ENCODE data around the gene HNRNPLL. TPM values are rescaled to one million over a fixed set of nuclear protein-coding genes. Genes with fewer than 3 reads are reported as not detected.

HNRNPLL gene
- total RNA-seq, 1 experiment from 2014 or later: 43.2 TPM

GRCh38 chr2:38580115-38580636 is 22.6 kb downstream of the HNRNPLL start:
- Histone ChIP-seq H3K9ac (ENCODE audit: low read length) (no peak overlapping the region), H3K27me3 (ENCODE audit: insufficient read depth, low read length) (no peaks in the 10 kb centered on the region), H3K4me3 (replicated peaks in 1 of 2; ENCODE audit: low read depth in 1 of 2, low read length in 2 of 2) (no peak overlapping the region), H3K4me2 (ENCODE audit: low read length) (no peak overlapping the region), H2AFZ (ENCODE audit: low read depth, low read length, poor library complexity, severe bottlenecking) (no peak overlapping the region), H3K9me3 (ENCODE audit: control insufficient read depth in 1 of 2, insufficient read depth in 1 of 2, low read depth in 1 of 2, low read length in 2 of 2) (no peaks in the 10 kb centered on the region), H3K4me1 (ENCODE audit: control insufficient read depth in 1 of 2, insufficient read depth in 2 of 2, low read length in 2 of 2) (peaks cover 6% of the 10 kb centered on the region in 2 experiments; a peak in 3 of 4 replicates), H3K9me2 (ENCODE audit: insufficient read depth) (no peaks in the 10 kb centered on the region), H4K20me1 (ENCODE audit: insufficient read depth) (no peaks in the 10 kb centered on the region), H3K36me3 (ENCODE audit: control insufficient read depth in 1 of 2, insufficient read depth in 2 of 2, low read length in 2 of 2) (peaks cover 6 to 9% of the 10 kb centered on the region in 2 experiments; a peak in 3 of 4 replicates), H3K27ac (ENCODE audit: low read depth, low read length) (no peak overlapping the region), H3K79me2 (ENCODE audit: insufficient read depth, low read length) (no peaks in the 10 kb centered on the region)
- BruUV-seq (replicated peaks): no TSS peak
- no peak for ATAC-seq
- TF ChIP-seq RAD21 (IDR thresholded peaks at IDR 0.05; ENCODE audit: low read depth) (no peak), REST (IDR thresholded peaks at IDR 0.05; ENCODE audit: low read depth) (no peak), POLR2AphosphoS5 (IDR thresholded peaks at IDR 0.05; ENCODE audit: low read depth, low read length) (no peak), EZH2 (IDR thresholded peaks at IDR 0.05) (no peak), SIN3A (IDR thresholded peaks at IDR 0.05; ENCODE audit: low read depth) (no peak), YY1 (IDR thresholded peaks at IDR 0.05; ENCODE audit: extremely low read depth, insufficient replicate concordance, low read depth, low read length) (no peak), SP1 (IDR thresholded peaks at IDR 0.05; ENCODE audit: low read depth) (no peak), POLR2A (IDR thresholded peaks at IDR 0.05; ENCODE audit: borderline replicate concordance, extremely low read depth, insufficient read depth, insufficient read length) (no peak)
- TF ChIP-seq, protein P1, sequence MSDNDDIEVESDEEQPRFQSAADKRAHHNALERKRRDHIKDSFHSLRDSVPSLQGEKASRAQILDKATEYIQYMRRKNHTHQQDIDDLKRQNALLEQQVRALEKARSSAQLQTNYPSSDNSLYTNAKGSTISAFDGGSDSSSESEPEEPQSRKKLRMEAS (IDR thresholded peaks at IDR 0.05): no peak
- TF ChIP-seq, protein P2, sequence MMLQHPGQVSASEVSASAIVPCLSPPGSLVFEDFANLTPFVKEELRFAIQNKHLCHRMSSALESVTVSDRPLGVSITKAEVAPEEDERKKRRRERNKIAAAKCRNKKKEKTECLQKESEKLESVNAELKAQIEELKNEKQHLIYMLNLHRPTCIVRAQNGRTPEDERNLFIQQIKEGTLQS (IDR thresholded peaks at IDR 0.05): no peak
- intact Hi-C loops (cut with micrococcal nuclease): loop anchor here (2.0 to 5.0 kb wide), 4 partner anchors 147 to 263 kb away; no protein-coding TSS in a partner anchor
- CTCF ChIA-PET: interaction anchor here (0.7 kb wide), 1 partner anchor 15 kb away, joined by 3 read pairs; no protein-coding TSS in a partner anchor
- POLR2A ChIA-PET: interaction anchor here (1.8 kb wide), 1 partner anchor 171 kb away, joined by 4 read pairs; the partner anchor contains the start of gene SRSF7
- no peak for DNase-seq (ENCODE audit: low read depth, low spot score)
- RAD21 ChIA-PET (ENCODE audit: low non-redundant PET in 1 of 2, low total read pairs in 2 of 2, uncharacterized antibody in 2 of 2, unreplicated experiment in 2 of 2): no interaction called here
